Fibroblast of mammary gland (primary cell): ENCODE results near the gene ANKFY1.
"Not testable (repeated sequence)": the region's sequence is repeated elsewhere in the genome, so short reads cannot be mapped to it uniquely, and the experiment has no call there.

Source experiments
- DNase-seq: peaks from one replicate; pipeline ENCODE4 v3.0.0-alpha.2; 2010; ENCODE audit warnings: low read depth
- H3K4me3 ChIP-seq: 2 replicates; pipeline ENCODE4 v1.5.1; 2011; ENCODE audit warnings: low read depth, mild to moderate bottlenecking, low read length, moderate library complexity; ENCODE audit not compliant: control insufficient read depth
- CTCF ChIP-seq: conservative IDR thresholded peaks from 2 replicates; pipeline ENCODE4 v1.5.1; 2011; ENCODE audit warnings: low read depth, low read length, inconsistent platforms; ENCODE audit not compliant: control insufficient read depth, insufficient read depth

ANKFY1 gene

GRCh38 chr17:4146641-4147040, 117.1 kb downstream of the ANKFY1 start:
- H3K4me3 ChIP-seq: no peak overlapping the region
- DNase-seq: no peak

GRCh38 chr17:4144422-4144747, 119.4 kb downstream of the ANKFY1 start:
- DNase-seq: no peak
- H3K4me3 ChIP-seq: peak overlapping the region; percentile 84
- no peak for TF ChIP-seq CTCF

More at GRCh38 chr17:4146641-4147040, 117.1 kb downstream of the ANKFY1 start:
- no peak for TF ChIP-seq CTCF

- H3K4me3 ChIP-seq: peak overlapping the region; percentile 84
- no peak for TF ChIP-seq CTCF
Observed at GRCh38 chr17:4143563-4144421, 120.0 kb downstream of the ANKFY1 start.

GRCh38 chr17:4142107-4142900, 121.5 kb downstream of the ANKFY1 start:
- TF ChIP-seq CTCF: no peak
- peak overlapping the region; percentile 84 for H3K4me3 ChIP-seq
- DNase-seq: no peak

More at GRCh38 chr17:4143563-4144421, 120.0 kb downstream of the ANKFY1 start:
- DNase-seq: peak; percentile 93

- no peak overlapping the region for H3K4me3 ChIP-seq
- TF ChIP-seq CTCF: no peak
- no peak for DNase-seq
Observed at GRCh38 chr17:4140125-4140524, 123.7 kb downstream of the ANKFY1 start.

GRCh38 chr17:4138906-4139526, 124.8 kb downstream of the ANKFY1 start:
- not testable (repeated sequence) for DNase-seq, H3K4me3 ChIP-seq

- peak; percentile 21 for DNase-seq
- no peak overlapping the region for H3K4me3 ChIP-seq
- no peak for TF ChIP-seq CTCF
Observed at GRCh38 chr17:4136373-4136772, 127.4 kb downstream of the ANKFY1 start.
